ENCODE data around the gene GPANK1. TPM values are rescaled to one million over a fixed set of nuclear protein-coding genes. Genes with fewer than 3 reads are reported as not detected.

The GPANK1 gene
- total RNA-seq, 2 donors from 2014 or later, result 16.1 to 21.3 TPM

GRCh38 chr6:31701666-31702404 lies 37.0 kb upstream of the GPANK1 start:
- H3K9ac ChIP-seq (ENCODE audit: extremely low read depth, low read length, poor library complexity, severe bottlenecking), result peak overlapping the region; percentile 90
- H3K4me1 Mint-ChIP-seq, result peaks cover 17% of the 10 kb centered on the region
- DNase-seq, result no peak
- peak overlapping the region; percentile 97 for H3K4me3 ChIP-seq (ENCODE audit: low read length)
- no peaks in the 10 kb centered on the region for H3K9me3 ChIP-seq (ENCODE audit: control insufficient read depth, low read length)
- H3K27me3 Mint-ChIP-seq (ENCODE audit: insufficient read depth), result no peaks in the 10 kb centered on the region
- H3K27me3 ChIP-seq (ENCODE audit: control insufficient read depth, insufficient read depth, low read length, poor library complexity, severe bottlenecking), result no peaks in the 10 kb centered on the region
- H3K27ac ChIP-seq (ENCODE audit: low read depth, low read length), result no peak overlapping the region
- H3K36me3 Mint-ChIP-seq (ENCODE audit: low read depth), result peaks cover 30% of the 10 kb centered on the region
- H3K4me3 Mint-ChIP-seq, result peak overlapping the region; percentile 87
- H3K9me3 Mint-ChIP-seq, result no peaks in the 10 kb centered on the region
- no peak for TF ChIP-seq CTCF (conservative IDR thresholded peaks at IDR 0.05)
- 66 to 67% methylated on average over 5 to 7 of the region's 7 CpGs for WGBS, 2 experiments (ENCODE audit: insufficient coverage in 1 of 2, insufficient read length in 1 of 2)
- H3K4me1 ChIP-seq (ENCODE audit: control insufficient read depth, insufficient read depth, low read length), result peaks cover 7% of the 10 kb centered on the region
- peak overlapping the region; percentile 93 for H3K27ac Mint-ChIP-seq
- peaks cover 29% of the 10 kb centered on the region for H3K36me3 ChIP-seq (ENCODE audit: control insufficient read depth, insufficient read depth, low read length)

- Histone ChIP-seq H3K36me3 (ENCODE audit: control insufficient read depth, insufficient read depth, low read length) (peaks cover 34% of the 10 kb centered on the region), H3K9me3 (ENCODE audit: control insufficient read depth, low read length) (no peaks in the 10 kb centered on the region), H3K9ac (ENCODE audit: extremely low read depth, low read length, poor library complexity, severe bottlenecking) (no peak overlapping the region), H3K27ac (ENCODE audit: low read depth, low read length) (no peak overlapping the region), H3K4me1 (ENCODE audit: control insufficient read depth, insufficient read depth, low read length) (peaks cover 7% of the 10 kb centered on the region), H3K4me3 (ENCODE audit: low read length) (peak overlapping the region; percentile 97), H3K27me3 (ENCODE audit: control insufficient read depth, insufficient read depth, low read length, poor library complexity, severe bottlenecking) (no peaks in the 10 kb centered on the region)
- DNase-seq, result no peak
- H3K4me1 Mint-ChIP-seq, result peaks cover 17% of the 10 kb centered on the region
- peaks cover 38% of the 10 kb centered on the region for H3K36me3 Mint-ChIP-seq (ENCODE audit: low read depth)
- WGBS, 2 experiments (ENCODE audit: insufficient coverage in 1 of 2, insufficient read length in 1 of 2), result 89 to 93% methylated on average over 2 to 4 of the region's 5 CpGs
- H3K9me3 Mint-ChIP-seq, result no peaks in the 10 kb centered on the region
- no peaks in the 10 kb centered on the region for H3K27me3 Mint-ChIP-seq (ENCODE audit: insufficient read depth)
- H3K27ac Mint-ChIP-seq, result no peak overlapping the region
- no peak for TF ChIP-seq CTCF (conservative IDR thresholded peaks at IDR 0.05)
- peak overlapping the region; percentile 87 for H3K4me3 Mint-ChIP-seq
These were observed 36.1 kb upstream of the GPANK1 start for GRCh38 chr6:31700740-31701401.

- no peak overlapping the region for H3K4me3 Mint-ChIP-seq
- H3K27ac Mint-ChIP-seq, result no peak overlapping the region
These were observed 32.8 kb upstream of the GPANK1 start for GRCh38 chr6:31697555-31697954.

More at GRCh38 chr6:31697555-31697954, 32.8 kb upstream of the GPANK1 start:
- peaks cover 62% of the 10 kb centered on the region for H3K36me3 Mint-ChIP-seq (ENCODE audit: low read depth)
- 90% methylated on average over 3 of the region's 3 CpGs; no CpG with 5 or more reads in 1 of the 2 experiments for WGBS, 2 experiments (ENCODE audit: insufficient coverage in 1 of 2, insufficient read length in 1 of 2)
- H3K4me1 Mint-ChIP-seq, result peaks cover 17% of the 10 kb centered on the region
- H3K27me3 Mint-ChIP-seq (ENCODE audit: insufficient read depth), result no peaks in the 10 kb centered on the region
- no peak overlapping the region for H3K9ac ChIP-seq (ENCODE audit: extremely low read depth, low read length, poor library complexity, severe bottlenecking)
- H3K9me3 ChIP-seq (ENCODE audit: control insufficient read depth, low read length), result no peaks in the 10 kb centered on the region
- H3K9me3 Mint-ChIP-seq, result no peaks in the 10 kb centered on the region
- peaks cover 57% of the 10 kb centered on the region for H3K36me3 ChIP-seq (ENCODE audit: control insufficient read depth, insufficient read depth, low read length)
- no peak overlapping the region for H3K27ac ChIP-seq (ENCODE audit: low read depth, low read length)
- H3K4me1 ChIP-seq (ENCODE audit: control insufficient read depth, insufficient read depth, low read length), result peaks cover 7% of the 10 kb centered on the region
- no peak overlapping the region for H3K4me3 ChIP-seq (ENCODE audit: low read length)
- TF ChIP-seq CTCF (conservative IDR thresholded peaks at IDR 0.05), result no peak
- no peak for DNase-seq
- no peaks in the 10 kb centered on the region for H3K27me3 ChIP-seq (ENCODE audit: control insufficient read depth, insufficient read depth, low read length, poor library complexity, severe bottlenecking)

Data from endodermal cell (in vitro differentiated cells).